A204.1 (cell line): Measurements from ENCODE around the gene CHSY3.

Experiments used
- FAIRE-seq: peaks from 2 replicates; lab custom pipeline; 2012; peaks lifted over from hg19 to GRCh38; lab: Jason Lieb, UNC

Gene CHSY3

DNA sequence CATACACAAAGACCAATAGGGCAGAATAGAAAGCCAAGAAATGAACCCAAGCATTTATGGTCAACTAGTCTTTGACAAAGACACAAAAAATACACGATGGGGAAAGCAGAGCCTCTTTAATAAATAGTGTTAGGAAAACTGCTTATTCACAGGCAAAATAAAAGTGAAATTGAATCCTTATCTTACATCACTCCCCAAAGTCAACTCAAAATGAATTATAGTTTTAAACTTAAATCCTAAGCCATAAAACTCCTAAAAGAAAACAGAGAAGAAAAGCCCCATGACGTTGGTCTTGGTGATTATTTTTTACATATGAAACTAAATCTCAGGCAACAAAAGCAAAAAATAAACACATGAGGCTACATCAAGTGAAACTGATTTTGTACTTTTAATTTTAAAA is 46.8 kb downstream of the CHSY3 start:
- FAIRE-seq: no peak

DNA sequence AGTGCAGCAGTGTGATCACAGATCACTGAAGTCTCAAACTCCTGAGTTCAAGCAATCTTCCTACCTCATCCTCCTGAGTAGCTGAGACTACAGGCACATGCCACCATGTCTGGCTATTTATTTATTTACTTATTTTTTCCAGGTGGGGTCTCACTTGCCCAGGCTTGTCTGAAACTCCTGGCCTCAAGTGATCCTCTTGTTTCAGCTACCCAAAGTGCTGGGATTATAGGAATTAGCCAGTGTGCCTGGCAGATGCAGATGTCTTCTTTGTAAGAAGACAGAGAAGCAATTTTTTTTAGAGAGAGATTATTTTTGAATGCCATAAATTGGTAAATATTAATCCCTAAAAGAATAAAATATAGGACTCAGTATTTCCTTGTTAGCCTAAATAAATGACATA is 54.3 kb downstream of the CHSY3 start:
- no peak for FAIRE-seq

DNA sequence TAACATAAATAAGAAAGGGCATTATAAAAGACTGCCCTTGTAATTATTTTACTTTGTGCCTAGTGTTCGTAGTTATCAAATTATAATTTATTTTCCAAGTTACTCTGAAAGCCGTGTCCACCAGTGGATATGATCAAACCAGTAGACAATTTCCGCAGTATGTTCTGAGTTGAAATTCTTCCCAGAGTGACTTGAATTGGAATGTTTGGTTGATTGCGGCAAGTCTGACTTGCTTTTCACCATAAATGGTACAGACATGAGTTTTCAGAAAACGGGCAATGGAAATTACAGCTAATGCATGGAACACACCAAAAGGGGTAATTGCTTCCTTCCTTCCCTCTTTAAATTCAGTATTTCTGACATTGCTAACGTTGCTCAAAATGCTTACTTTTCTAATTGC is 56.6 kb downstream of the CHSY3 start:
- FAIRE-seq: no peak

- FAIRE-seq: no peak
Observed at GRCh38 chr5:129962506-129962905, 58.2 kb downstream of the CHSY3 start.

DNA sequence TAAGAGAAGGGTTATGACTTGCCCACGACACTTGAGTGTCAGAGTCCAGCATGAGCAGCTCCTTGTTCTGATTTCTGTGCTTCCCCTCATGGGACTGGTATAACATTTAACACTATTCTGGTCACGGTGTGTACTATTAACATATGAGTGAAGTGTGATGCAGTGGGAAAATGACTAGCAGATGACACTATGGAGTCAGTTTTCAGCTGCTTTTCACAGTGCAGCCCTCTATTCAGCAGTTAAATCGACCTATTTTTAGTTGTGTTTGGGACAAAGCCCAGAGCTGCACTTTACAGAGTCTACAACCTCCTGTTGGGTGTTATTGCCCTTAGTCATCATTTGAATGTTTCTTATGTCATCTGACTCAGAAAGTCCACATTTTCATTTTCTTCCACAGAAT is 59.1 kb downstream of the CHSY3 start:
- no peak for FAIRE-seq

- FAIRE-seq: no peak
Observed at GRCh38 chr5:129966071-129966470, 61.8 kb downstream of the CHSY3 start.

GRCh38 chr5:129971714-129972113 is 67.4 kb downstream of the CHSY3 start:
- no peak for FAIRE-seq

GRCh38 chr5:129972465-129973141 is 68.3 kb downstream of the CHSY3 start:
- no peak for FAIRE-seq

- no peak for FAIRE-seq
Observed at GRCh38 chr5:129973716-129974426, 69.6 kb downstream of the CHSY3 start.

DNA sequence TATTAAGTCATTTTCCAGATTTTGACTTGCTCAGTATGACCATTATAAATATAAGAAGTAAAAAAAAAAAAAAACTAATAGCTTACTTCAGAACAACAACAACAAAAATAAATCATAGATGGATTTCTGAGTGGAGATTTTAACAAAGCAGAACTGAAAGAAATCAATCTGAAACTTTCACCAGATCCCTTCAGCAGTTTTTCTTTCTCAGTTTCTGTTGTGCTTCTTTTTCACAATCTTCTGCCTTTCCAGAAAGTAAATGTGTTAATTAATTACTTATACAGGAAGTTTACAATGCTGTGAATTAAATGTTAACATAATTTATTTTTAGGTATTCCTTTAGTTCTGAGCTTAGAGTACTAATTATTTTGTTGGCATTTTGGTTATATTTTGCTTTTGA is 73.5 kb downstream of the CHSY3 start:
- FAIRE-seq: no peak

DNA sequence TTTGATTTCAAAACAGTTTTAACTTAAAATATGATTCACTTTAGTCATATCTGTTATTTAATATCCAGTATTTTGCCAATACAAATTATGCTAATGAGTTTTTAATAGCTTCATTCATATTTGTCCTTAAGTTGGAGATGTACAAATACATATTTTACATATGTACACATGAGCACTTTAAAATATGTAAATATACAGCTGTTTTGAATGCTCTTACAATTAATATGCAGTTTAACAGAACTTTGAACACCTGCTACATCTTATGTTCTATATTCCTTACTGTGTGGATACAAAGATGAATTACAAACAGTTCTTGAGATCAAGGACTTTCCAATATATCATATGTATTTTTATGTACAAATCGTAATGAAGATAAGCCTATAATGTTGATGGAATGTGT is 74.0 kb downstream of the CHSY3 start:
- FAIRE-seq: peak; percentile 40

DNA sequence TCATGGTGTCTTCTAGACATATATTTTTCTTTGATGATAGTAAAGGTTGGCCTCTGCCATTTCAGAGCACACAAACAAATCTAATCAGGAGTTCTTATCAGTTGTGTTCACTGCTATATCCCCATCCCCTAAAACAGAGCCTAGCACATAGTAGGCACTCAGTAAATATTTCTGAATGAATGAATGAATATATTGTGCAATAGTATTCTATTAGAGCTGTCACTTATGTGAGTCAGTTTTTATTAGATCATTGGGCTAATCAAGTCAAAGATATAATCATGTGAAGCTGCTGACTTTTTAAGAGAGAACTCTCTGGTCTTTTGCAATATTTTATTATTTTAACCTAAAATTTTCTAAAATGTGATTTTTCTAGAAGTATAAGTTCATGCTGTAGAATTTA is 84.2 kb downstream of the CHSY3 start:
- FAIRE-seq: no peak

DNA sequence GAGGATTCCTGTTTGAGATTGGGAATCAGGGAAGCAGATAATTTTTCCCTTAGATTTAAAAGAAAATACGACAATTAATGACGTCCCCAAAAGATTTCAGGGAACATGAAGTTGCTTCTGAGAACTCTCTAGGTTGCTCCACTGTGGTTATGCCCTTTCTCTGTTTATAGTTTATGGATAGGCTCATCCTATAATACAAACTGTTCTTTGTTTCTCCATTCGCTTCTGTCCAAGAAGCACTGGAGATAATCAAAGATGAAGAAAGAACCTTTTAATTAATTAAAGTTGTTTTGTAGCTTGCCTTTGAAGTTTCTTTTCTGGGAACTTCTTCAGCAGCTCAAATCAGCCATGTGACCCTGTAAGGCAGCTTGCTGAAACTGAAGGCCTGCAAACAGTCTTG is 87.5 kb downstream of the CHSY3 start:
- FAIRE-seq: no peak

DNA sequence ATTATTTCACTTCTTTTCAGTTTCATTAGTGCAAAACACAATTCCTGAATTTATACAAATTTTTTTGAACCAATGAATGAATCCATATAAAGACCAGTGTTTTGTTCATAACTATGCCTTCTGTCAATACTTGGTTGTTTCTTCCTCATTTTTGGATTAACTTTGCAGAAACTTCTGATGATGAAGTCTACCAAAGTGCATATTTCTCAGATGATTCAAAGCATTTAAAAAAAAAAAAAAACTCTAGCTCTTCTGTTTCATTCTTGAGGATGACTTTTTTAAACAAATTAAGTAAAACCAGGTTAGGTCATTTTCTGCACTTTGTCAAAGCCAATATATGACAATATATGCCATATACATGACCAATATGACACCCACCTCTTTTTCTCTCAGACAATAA is 92.6 kb downstream of the CHSY3 start:
- peak; percentile 48 for FAIRE-seq

DNA sequence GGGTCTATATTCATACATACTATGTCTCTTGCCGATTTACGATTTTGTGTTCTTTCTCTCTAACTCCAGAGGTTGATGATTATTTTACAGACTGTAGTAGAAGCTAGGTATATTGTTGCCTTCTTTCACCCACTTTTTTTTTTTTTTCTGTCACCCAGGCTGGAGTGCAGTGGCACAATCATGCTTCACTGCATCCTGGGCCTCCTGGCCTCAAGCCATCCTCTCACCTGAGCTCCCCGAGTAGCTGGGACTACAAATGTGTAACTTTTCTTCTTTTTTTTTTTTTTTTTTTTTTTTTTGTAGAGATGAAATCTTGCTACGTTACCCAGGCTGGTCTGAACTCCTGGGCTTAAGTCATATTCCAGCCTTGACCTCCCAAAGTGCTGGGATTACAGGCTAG is 96.2 kb downstream of the CHSY3 start:
- no peak for FAIRE-seq

DNA sequence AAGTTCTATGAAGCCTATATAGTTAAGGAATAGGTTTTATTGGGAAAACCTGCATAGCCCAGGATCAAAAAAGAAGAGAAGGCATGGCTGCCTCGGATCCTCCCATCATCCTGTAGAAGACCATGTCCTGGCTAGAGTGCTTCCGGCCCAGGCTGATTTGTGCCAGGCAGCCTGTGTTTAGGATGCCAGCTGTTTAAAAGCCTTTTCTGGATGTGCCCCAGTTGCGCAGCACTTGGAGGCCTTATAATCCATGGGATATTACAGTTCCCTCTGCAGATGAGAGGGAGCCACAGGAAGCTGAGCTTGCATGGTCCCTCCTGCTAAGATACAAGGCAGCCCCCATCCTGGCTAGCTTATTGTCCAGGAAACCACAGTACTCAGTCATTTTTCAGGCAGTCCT is 97.9 kb downstream of the CHSY3 start:
- FAIRE-seq: no peak

DNA sequence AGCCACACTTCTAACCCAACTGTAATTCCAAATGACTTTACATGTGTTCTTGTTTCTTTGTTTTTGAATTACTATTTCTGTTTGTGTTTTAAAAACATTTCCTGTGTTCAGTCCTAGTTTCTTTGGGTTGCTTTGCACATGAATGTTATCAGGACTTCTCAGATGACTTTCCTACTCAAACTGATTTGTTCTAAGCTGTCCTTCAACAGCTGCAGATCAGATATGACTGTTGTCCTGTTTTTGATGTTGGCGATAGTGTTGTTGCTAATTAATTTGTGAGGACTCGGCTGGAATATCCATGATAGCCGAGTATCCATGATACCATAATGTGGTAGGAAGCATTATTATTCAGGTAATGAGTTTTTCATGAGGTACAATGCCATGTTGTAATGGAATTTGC is 98.6 kb downstream of the CHSY3 start:
- FAIRE-seq: no peak

- no peak for FAIRE-seq
Observed at GRCh38 chr5:130011986-130012385, 107.7 kb downstream of the CHSY3 start.

DNA sequence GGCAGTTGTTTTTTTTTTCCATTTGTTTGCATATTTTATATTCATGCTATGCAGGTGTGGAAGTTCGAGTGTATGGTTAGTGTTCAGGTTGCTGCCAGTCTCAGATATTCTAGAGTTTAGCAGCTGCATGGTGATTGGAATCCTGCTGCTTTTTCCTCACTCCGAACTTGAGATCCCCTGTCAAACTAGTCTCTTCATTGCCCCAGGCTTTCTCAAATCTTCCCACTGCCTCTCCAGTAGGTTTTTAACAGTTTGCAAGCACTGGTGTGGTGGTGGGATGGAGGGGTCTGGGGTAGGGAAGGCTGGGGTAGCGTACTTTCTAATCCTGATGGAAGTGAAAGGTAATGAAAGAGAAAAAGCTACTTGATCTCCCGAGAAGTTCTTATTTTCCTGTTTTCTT is 112.9 kb downstream of the CHSY3 start:
- FAIRE-seq: no peak

GRCh38 chr5:130018641-130019040 is 114.4 kb downstream of the CHSY3 start:
- FAIRE-seq: no peak

- FAIRE-seq: no peak
Observed at GRCh38 chr5:130021000-130021399, 116.7 kb downstream of the CHSY3 start.

GRCh38 chr5:130021876-130022275 is 117.6 kb downstream of the CHSY3 start:
- no peak for FAIRE-seq

GRCh38 chr5:130023604-130024003 is 119.3 kb downstream of the CHSY3 start:
- no peak for FAIRE-seq

DNA sequence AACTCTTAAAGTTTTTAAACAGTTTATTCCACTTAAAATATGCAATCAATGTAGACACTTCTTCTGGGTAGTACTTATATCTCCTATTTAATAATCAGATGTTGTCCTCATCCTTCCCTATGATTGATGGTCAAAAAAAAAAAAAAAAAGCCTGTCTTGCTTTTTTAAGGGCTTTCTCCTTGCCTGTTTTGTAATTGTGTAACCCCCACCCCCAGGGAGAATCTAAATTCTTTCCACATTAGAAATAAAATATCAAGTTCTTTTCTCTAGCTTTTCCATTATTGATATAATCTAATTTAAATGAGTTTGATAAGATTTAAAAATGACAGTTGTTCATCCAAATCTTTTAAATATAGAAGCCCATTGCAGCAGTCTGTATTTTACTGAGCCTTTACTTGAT is 119.7 kb downstream of the CHSY3 start:
- no peak for FAIRE-seq
